Measurements from ENCODE around the gene RELCH.

RELCH gene

DNA sequence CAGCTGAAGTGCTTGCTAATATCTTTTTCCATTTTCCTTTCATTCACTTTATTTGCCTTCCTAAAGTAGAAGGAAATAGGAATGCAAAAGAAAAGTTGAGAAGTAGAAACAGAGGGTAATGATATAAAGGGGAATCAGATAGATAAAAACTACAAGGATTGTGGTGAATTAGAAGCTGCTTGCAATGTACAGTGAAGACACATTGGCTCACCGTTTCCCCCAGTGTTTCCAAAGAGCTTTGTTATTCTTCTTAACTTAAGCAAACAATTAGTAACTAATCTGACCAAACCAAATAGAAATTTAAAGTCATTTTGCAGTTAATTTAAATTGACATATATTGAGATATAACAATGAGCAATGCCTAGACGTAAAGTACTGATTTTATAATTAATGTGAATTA lies 63.4 kb downstream of the RELCH start:
- DNase-seq: no peak

DNA sequence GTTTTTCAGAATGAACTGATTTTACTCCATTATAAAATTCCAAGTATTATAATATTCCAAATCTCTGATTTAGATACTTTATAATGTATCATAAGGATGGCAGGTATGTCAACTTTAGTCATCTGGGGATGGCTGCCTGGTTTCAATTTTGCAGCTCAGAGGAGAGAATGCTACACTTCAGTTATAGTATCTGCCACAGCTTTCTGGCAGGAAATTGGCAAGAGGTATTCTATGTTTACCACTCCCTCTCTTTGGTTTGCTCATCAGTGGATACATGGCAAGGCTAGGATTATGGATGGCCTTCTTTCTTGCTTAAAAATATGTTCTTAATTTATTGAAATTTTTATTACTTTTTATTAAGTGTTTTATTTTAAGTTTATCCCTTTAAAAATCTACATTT lies 71.0 kb downstream of the RELCH start:
- no peak for DNase-seq

DNA sequence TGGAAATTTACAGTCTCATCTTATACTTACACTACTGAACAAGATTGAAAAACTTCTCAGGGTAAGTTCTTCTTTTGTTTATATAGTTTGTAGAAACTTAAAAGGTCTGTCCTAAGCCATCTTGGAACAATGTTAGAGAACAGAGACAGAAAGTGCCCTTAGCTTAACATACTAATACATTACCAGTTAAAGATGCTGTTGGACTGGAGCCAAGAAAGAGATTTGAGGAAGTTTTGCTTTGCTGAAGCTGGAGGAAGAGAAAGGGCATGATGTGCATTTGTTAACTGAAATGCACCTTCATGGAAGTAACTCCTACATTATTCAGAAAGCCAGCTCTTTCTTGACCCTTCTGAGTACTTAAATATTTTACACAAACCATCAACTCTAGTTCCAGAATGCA lies 71.6 kb downstream of the RELCH start:
- no peak for DNase-seq

DNA sequence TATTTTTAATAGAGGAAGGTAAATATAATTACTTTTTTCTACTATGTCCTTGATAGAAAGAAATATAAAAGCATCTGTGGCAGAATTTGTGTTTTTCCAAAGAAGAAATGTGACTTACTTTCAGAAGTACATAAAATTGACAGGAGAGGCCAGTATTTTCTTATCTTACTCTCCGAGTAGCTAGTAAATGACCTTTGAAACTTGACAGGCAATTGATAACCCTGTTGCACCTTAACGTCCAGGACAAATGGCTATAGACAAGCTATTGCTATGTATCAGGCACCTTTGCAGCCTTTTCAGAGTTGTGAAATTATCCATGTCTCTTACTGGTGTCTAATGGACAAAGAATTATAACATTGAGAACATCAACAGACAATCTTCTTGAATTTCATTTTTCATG lies 75.0 kb downstream of the RELCH start:
- DNase-seq: no peak

DNA sequence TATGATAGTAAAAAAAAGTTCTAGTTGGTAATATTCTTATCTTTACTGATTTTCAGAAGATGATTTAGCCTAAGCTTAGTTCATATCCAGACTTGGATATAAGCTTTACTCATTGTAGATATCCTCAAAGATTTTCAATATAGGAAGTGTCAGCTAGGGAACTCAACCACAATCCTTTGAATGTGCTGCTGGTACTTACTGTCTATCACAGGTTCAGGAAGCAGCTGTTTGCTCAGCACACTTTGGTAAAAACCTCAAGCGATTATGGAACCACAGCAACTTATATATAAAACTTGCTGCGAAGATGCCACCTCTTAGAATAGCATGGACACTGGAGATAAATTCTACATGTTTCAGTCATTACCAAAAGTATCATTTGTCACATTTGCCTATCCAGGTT lies 77.9 kb downstream of the RELCH start:
- DNase-seq: no peak

DNA sequence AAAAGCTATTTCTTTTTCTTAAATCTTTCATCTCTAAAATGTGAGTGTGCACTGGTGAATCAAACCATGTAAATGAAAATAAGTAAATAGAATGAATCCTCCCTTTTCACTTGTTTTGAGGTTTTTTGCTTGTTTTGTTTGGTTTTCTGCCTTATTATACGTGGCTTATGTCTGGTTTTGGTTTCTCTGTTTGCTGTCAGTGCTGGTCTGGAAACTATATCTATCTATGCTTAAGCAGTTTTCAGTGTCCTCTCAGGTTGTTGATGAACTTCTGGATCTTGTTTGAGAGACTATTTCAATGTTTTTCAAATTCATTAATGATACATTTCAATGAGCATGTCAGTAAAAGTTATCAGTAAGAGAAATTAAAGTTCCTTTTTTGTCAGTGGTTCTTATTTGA lies 90.0 kb downstream of the RELCH start:
- no peak for DNase-seq

DNA sequence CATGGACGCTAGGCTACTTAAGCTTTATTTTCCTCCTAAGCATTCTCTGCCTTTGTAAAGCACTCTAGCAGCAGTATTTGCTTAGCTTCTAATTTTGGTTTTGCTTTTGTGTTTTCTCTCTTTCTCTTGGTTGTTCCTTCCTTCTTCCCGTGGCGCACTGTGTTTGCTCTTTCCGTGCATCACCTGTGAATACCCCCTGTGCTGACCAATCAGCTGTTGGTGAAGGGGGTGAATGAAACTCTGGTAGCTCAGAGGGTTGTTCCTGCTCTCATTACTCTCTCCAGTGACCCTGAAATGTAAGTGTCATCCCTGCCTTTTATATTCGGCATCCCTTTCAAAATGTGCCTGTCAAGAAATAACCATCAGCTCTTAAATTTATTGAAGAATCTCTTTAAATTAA lies 92.5 kb downstream of the RELCH start:
- peak; percentile 90 for DNase-seq

DNA sequence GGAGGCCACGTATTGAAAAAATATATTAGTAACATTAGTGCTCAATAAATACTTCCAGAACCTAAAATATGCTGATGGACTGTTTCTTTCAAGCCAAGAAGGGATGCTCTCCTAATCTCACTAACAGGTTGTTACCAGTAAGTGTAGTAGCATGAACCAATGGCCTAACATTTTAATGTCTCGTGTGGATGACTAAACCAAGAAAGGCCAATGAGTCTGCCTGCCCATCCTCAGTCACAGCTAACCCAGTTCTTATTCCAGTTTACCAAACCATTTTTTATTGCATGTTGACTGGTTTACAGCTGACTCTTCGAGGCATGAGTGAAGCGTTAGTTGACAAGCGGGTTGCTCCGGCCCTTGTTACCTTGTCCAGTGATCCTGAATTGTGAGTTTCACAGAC lies 93.0 kb downstream of the RELCH start:
- no peak for DNase-seq

DNA sequence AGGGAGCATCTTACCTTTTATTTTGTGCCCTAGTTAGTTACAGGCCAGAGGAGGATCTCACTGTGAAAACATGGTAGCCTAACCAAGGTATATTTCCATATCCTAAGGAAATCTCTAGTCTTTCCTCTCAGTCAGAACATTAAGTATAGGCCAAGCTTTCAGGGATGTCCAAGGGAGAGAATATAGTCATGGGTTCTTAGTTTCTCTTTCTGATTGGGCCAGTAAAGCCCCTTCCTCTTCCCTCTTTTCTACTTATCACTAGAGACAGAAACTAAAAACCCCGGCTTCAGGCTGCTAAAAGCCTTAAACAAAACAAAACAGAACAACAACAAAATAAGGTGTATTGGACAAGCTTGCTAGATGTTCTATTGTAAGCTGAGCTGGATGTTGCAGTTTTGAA lies 93.7 kb downstream of the RELCH start:
- no peak for DNase-seq

DNA sequence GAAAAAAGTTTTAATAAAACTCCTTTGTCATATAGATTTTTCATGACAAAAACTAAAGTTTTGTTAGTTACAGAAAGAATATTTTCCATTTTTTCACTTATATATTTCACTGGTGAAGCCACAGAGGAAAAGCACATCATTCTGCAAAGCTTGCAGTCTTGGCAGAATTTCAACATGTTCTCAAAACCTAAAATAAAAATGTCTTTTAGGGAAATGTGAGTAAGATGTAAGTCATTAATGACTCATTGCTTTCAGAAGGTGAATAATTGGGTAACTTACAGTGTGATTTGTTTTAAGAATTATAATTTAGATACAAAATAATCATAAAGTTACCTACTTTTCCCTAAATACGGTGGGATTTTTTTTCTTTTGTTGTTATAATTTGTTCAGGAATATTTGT lies 94.6 kb downstream of the RELCH start:
- no peak for DNase-seq

DNA sequence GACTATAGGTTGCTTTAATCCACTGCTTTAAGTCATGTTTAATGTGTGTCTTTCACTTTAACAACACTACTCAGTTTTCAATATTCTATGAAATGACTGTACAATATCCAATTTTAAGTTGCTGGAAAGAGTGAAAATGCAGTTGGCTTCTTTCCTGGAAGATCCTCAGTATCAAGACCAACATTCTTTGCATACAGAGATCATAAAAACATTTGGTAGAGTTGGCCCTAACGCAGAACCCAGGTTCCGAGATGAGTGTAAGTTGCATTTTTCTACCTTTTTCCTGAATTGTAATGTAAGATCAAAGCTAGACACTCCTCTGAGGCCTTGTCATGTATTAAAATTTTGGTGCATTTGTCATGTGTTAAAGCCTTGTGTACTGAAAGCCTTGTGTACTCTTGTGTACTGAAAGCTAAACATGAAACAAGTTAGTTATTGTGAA lies 95.2 kb downstream of the RELCH start:
- DNase-seq: no peak

DNA sequence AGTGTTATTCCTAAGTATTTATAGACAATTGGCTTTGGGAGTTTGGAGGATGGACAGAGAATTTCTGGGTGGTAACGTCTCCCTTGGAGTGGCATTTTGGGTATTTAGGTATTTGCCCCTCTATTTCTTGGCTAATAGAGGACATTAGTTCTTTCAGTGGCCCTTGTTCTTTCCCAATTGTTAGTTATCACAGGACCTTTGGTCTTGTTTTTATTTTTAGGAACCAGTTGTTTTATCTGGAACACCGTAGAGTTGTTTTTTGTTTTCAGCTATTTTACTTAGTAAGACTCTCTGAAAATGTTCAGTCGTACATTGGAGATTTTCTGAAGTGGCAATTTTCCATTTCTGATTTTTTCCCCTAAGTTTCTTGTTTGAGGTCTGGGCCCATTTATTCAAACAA lies 97.6 kb downstream of the RELCH start:
- DNase-seq: no peak

DNA sequence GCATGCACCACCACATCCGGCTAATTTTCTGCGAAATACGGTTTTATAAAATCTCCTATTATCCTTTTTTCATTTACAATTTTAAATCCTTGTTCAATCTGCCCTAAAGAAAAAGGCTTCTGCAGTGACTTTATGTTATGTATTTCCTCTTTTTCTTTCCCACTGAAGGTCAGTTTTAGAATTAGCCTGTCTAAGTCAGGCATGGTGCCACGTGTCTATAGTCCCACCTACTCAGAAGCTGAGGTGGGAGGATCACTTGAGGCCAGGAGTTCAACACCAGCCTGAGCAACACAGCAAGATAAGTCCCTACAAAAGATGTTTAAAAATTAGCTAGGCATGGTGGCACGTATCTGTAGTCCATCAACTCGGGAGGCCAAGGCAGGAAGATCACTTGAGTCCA lies 98.2 kb downstream of the RELCH start:
- DNase-seq: no peak

DNA sequence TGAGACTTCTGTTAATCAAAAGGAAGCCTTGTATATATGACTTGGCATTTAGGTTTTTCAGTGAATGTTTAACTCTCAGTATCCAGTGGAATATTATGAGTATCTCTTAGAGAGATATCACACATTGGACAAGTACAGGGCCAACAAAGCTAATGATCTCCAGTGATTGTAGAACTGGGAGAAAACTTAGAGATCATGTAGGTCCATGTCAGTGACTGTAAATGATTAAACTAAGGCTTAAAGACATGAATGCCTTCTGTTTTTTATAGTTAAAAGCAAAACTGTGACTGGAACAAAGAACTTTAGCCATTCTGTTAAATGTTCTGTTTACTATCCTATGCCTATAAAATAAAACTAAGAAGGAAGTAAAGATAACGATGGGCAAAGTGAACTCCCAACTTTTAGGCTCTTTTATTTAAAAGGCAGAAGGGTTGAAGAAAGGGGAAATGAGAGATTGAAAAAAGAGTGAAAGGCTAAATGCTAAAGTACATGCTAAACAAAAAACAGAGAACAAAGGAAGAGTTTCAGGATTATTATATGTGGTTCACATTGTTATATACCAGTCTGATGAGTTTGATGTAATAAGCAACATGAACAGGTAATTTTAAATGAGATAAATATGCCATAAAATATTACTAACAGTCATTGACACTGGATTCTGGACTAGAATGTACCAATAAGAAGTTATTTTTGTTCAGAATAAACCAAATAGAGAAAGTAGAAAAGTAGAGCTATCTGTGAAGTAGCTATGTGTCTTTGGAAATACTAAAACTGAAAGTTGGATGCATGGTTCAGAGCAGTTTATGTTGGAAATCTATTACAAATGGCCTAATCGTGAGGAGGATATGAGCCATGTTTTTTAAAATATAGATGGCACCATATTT lies 101.0 kb downstream of the RELCH start:
- DNase-seq: no peak

DNA sequence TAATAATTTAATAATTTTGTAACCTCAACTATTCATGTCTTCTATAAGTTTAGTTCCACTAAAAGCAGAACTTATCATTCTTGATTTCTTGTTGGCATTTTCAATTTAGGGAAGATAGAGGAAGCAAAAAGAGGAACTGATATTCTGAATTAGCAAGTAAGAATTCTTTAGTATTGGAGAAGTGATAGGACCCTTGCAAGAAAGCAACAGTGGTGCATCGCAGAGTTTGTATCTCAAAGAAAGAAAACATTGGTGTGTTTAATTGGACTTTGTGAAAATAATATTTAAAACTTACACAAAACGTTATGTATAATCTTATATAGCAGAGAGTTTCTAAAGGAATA lies 101.6 kb downstream of the RELCH start:
- no peak for DNase-seq

DNA sequence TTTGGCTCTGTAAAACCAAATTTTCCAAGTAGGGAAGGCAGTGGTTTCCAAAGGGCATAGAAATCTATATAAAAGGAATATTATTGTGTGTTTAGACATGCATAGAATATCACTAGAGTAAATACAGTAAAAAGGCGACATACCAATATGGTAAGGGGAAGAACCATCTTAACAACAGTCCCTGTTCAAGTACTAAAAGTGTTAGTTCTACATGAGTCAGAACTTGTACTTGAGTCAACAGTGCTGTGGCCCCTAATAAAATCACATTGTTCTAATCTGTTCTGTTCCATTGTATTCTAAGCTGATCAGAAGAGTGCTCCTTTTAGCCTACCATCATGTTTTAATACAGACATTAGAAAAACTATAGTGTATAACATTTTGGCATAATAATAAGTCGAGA lies 102.0 kb downstream of the RELCH start:
- no peak for DNase-seq

DNA sequence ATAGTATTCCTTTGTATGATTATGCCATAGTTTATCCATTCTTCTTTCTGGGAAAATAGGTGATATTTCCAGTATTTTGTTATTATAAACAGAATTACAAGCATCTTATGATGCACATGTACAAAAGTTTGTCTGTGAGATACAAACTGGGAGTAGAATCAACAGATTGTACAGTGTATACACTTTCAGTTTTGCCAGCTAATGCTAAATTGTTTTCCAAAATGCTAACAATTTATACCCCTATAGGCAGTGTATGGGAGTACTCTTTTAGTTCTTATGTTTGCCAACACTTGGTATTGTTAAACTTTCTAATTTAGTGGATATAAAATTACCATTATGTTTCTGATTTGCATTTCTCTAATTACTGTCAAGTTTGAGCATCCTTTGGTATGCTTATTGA lies 107.0 kb downstream of the RELCH start:
- DNase-seq: no peak

DNA sequence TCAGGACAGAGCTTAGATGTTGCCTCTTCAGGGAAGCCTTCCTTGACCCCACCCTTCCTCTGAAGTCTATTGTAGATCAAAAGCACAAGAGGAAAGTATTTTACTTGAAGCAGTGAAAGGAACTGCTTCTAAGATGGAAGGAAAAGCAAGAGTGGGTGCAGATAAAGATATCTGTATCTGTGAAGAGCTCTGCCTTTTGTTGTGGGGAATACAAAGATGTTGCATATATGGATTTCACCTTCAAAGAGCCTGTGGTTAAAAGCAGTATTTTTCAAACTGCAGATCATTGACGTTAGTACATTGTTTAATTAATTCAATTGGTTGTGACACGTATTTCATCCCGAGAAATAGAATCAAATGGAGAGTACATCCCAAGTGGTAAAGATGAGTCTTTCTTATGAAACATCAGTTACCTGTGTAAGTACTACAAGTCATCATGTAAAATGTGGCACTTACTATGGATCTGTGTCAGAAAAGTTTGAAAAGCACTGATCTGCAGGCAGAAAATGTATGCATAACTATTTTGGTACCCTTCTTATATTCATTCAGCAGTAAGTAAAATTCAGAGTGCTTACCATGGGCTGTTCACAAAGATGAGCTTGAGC lies 113.4 kb downstream of the RELCH start:
- no peak for DNase-seq

DNA sequence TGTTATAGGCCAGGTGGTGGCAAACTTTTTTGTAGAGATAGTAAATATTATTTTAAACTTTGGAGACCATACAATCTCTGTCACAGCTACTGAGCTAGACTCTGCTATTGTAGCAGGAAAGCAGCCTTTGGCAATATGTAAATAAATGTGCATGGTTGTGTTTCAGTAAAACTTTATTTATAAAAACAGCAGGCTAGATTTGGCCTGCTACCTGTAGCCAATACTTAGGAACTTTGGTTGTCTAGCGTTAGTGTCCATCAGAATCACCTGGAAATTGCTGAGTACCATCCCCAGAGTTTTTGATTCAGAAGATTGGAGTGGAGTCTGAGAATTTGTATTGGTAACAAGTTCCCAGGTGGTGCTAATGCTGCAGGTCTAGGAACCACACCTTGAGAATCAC lies 114.3 kb downstream of the RELCH start:
- DNase-seq: no peak

DNA sequence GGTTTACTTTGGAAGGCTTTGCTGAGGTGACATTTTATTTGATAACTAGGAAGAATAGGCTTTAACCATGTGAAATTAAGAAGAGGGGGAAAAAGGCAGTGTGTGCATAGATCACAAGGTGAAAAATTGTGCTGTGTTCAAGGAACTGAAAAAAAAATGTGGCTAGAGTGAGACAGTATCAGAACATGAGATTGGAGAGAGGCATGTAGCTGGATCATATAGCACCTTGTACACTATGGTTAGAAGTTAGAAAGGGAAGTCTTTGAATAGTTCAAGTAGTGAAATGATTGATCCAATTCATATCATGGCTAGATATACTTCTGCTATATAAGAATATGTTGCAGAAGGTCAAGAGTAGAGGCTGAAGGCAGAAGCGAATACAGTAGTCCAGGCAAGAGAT lies 125.8 kb downstream of the RELCH start:
- no peak for DNase-seq

DNA sequence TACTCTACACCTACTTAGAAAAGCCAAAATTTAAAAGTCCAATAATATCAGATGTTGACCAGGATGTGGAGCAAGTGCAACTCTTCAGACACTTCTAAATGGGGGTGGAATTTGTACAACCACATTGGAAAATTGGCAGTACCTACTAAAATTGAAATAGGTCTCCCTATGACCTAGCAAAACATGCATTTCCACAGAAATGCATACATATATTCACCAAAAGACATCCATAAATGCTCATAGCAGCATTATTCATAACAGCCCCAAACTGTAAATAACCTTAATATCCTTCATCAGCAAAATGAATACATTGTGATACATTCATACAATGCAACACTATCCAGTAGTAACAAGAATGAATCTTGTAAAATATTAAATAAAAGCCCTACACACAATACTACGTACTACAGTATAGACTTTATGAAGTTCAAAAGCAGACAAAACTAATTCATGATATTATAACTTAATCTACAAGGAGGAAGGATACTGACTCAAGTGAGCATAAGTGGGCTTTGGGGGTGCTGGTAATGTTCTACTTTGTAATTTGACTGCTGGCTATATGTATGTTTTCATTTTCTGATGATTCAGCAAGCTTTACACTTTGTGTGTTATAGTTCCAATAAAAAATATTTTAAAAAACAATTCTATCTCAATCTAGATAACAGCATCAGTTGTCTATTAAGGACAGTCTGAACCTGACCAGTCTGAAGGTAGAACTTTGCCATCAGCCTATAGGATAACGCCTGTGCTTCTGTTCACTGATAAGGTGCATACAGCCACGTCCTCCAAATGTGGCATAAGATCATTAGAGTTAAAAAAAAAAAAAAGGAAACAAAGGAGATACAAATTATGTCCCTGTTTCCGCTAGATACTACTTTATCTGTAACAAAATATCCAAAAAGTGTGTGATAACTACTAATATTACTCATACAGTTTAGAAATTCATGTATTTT lies 131.4 kb downstream of the RELCH start:
- no peak for DNase-seq

DNA sequence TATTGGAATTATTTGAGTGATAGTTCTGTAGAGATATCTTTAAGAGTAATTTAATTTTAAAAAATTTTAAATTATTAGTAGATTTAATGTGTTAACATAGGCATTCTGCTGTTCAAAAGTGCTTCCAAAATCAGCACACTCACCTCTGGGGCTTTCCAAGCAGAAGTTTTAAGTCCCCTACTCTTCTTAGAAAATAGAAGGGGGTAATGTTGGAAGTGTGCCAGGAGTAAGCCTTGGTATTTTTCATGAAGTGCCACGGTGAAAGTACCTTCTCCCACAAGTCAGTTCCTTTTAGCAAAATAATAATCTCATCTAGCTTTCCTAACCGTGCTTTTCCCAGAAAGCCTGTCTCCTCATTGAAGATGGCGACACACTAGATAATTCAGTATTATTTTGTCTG lies 134.1 kb downstream of the RELCH start:
- no peak for DNase-seq

DNA sequence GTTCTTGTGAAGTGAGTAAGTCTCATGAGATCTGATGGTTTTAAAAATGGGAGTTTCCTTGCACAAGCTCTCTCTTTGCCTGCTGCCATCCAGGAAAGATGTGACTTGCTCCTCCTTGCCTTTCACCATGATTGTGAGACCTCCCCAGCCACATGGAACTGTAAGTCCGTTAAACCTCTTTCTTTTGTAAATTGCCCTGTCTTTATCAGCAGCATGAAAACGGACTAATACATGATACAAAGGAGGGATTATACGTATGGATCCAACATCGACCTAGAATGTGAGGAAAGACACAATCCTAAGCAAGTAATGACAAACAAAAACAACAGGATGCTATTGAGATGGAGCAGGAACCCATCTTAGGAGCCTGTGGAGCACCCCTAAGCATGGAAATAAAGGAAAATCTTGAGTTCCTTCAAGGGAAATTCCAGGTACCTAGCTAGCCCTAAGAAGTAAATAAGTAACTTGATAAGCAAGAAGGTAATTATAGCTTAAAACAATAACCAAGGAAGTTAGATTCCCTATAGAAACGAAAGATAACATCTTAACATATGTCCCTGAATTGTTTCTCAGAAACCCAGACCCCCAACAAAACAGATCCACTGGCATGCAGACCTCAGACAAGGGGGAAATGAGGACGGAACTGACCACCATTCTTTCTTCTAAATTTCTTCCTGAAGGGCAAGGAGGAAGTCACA lies 136.6 kb downstream of the RELCH start:
- DNase-seq: no peak

All from NCI-H2081 treated with DMSO at 0.1 percent for 48 hours (cell line).